ENCODE results near the gene STX10. TPM values are rescaled to one million over a fixed set of nuclear protein-coding genes. Genes with fewer than 3 reads are reported as not detected.

STX10 gene
- total RNA-seq = 73.0 and 74.2 TPM in 2 replicates

DNA sequence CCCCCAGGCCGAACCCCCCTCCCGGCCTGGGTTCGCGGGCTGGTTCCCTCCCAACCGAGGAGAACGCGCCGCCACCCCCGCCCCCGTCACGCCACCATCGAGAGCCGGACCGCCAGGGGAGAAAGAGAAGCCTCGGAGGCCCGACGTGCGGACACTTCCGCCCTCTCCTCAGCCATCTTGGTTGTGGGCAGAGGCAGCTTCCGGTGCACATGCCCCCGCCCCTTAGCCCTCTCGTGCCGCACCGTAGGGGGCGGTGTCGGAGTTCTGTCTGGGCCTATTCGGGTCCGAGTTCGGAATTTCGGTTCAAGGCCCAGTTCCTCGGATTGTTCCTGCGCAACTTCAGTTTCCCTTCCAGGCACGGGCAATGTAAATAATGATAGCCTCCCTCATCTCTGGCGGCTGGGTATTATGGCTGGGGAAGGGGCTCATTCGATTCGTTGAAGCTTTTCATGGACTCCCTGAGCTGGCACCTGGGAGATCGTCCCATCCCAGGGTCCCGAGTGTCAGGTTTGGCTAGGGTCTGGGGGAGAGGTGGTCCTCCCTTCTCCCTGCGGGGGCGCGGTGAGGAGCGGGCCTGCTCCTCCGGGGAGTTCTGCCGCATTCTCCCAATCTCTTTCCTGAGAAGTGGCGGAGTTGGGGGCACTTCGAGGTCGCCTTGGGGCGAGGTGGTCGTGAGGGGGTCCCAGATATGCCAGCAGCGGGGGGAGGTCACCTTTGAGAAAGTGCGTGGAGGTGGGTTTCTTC lies at the start of gene STX10, which contains the start of gene IER2:
Gene STX10 (minus strand): TSS at position 189 of the 744 bp plus-strand sequence. CDS start 202 bp downstream, outside the sequence.
Gene IER2 (plus strand): TSS at position 225 of the 744 bp plus-strand sequence. CDS start 2,776 bp downstream, outside the sequence.

DNA sequence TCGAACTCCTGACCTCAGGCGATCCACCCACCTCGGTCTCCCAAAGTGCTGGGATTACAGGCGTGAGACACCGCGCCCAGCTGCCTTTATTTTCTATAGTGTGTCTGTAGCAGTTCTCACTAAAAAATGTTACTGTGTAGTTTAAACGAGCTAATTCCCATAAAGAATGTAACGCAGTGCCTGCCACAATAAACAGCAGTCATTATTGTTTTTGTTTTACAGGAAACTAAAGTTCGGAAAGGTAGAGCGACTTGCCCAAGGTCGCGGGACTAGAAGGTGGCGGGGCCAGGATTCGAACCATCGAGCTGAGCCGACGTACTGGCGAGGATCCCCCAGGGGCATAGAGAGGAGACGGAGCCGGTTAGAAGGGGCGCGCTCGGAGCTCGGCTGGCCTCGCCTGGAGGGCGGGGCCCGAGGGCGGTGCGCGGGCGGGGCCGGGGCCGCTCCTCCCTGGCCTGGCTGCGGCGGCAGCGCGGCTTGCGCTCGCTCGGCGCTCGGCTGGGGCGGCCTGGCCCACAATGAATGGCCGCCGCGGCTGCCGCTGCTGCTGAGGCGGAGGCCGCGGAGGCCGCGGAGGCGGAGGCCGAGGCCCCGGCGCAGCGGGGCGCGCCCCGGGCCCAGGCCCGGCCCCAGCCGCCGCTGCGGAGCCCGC lies 32.3 kb downstream of the STX10 start, which contains the start of gene NACC1:
Gene NACC1 (plus strand): TSS at position 493 of the 652 bp plus-strand sequence. CDS start 16,944 bp downstream, outside the sequence.

GRCh38 chr19:13116282-13117175 lies 33.6 kb downstream of the STX10 start, which contains the start of gene TRMT1:
TSS of gene TRMT1 (minus strand) at chr19:13116740. CDS start at chr19:13116399, 341 bp downstream.

GRCh38 chr19:13102666-13103580 lies 47.3 kb downstream of the STX10 start, which contains the start of gene LYL1:
TSS of gene LYL1 (minus strand) at chr19:13102858. CDS start at chr19:13101171, 1,687 bp downstream.

Other genes with a start within 250 kb of the STX10 start
- 0.56 TPM in 1 of 2 replicates, not detected in the other for gene SYCE2, start 231.1 kb downstream of the STX10 start, total RNA-seq
- 60.8 and 78.4 TPM in 2 replicates for gene FARSA, start 216.7 kb downstream of the STX10 start, total RNA-seq
- 932 and 1,873 TPM in 2 replicates for gene CALR, start 211.8 kb downstream of the STX10 start, total RNA-seq
- 107 and 111 TPM in 2 replicates for gene RAD23A, start 204.5 kb downstream of the STX10 start, total RNA-seq
- 54.9 and 63.6 TPM in 2 replicates for gene GADD45GIP1, start 193.2 kb downstream of the STX10 start, total RNA-seq
- gene DAND5, start 180.8 kb downstream of the STX10 start, total RNA-seq = not detected in 2 replicates
- 33.9 and 97.1 TPM in 2 replicates for gene NFIX, start 154.9 kb downstream of the STX10 start, total RNA-seq
- 0.48 and 6.5 TPM in 2 replicates for gene LYL1, start 47.5 kb downstream of the STX10 start, total RNA-seq
- gene TRMT1, start 33.6 kb downstream of the STX10 start, total RNA-seq = 25.9 and 35.6 TPM in 2 replicates
- 49.1 and 79.9 TPM in 2 replicates for gene NACC1, start 32.1 kb downstream of the STX10 start, total RNA-seq
- 119 and 139 TPM in 2 replicates for gene IER2, start within 50 bp of the STX10 start, total RNA-seq